Thyroid gland (tissue), 4 donors: ENCODE results near the gene KNL1.

ENCODE experiments used
- CTCF ChIP-seq, 6 experiments: fragments of 200-600 bp in 3 of 6; fragments of 450-650 bp in 3 of 6; sonication (generic) in 3 of 6; IDR thresholded peaks; one replicate each; pipeline ENCODE4 v1.5.1; 2016 to 2019; ENCODE audit warnings: antibody characterized with exemption in 6 of 6, mild to moderate bottlenecking in 2 of 6, inconsistent platforms in 1 of 6, moderate library complexity in 1 of 6
- POLR2A ChIP-seq, 2 donors: fragments of 450-650 bp; IDR thresholded peaks; one replicate each; pipeline ENCODE4 v1.6.1; 2017; ENCODE audit warnings: antibody characterized with exemption in 2 of 2, mild to moderate bottlenecking in 2 of 2, moderate library complexity in 1 of 2

- no peak for TF ChIP-seq CTCF (IDR thresholded peaks at IDR 0.05)
- no peak for TF ChIP-seq POLR2A (IDR thresholded peaks at IDR 0.05)
Measured at GRCh38 chr15:40595773-40596172, 1.7 kb downstream of the KNL1 start.
